Daoy (cell line): ENCODE results near the gene KCNK3. TPM values are rescaled to one million over a fixed set of nuclear protein-coding genes. Genes with fewer than 3 reads are reported as not detected.
"Not testable (repeated sequence)": the region's sequence is repeated elsewhere in the genome, so short reads cannot be mapped to it uniquely, and the experiment has no call there.

ENCODE experiments used
- DNase-seq: peaks from one replicate; pipeline ENCODE4 v3.0.0-alpha.2; 2015; ENCODE audit warnings: low read depth
- total RNA-seq: library from RNA; depleted of rRNA; stranded (reverse); fragments of >200 nt; shearing (Covaris generic); gene quantifications from 2 replicates; pipeline ENCODE4 v1.2.3, GENCODE V29; 2014

Gene KCNK3
- total RNA-seq, 1 experiment from 2014 or later: 0.80 TPM

DNA sequence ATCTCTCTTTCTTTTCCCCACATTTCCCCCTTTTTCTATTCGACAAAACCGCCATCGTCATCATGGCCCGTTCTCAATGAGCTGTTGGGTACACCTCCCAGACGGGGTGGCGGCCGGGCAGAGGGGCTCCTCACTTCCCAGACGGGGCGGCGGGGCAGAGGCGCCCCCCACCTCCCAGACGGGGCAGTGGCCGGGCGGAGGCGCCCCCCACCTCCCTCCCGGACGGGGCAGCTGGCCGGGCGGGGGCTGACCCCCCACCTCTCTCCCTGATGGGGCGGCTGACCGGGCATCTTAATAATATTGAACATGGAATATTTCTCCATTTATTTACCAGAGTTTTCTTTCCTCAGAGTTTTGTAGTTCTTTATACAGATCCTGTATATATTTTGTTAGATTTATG, 27.2 kb upstream of the KCNK3 start:
- DNase-seq: not testable (repeated sequence)

- DNase-seq: peak; percentile 34
These were observed 25.9 kb upstream of the KCNK3 start for GRCh38 chr2:26666671-26667070.

- DNase-seq: no peak
These were observed 24.5 kb upstream of the KCNK3 start for GRCh38 chr2:26668041-26668440.

DNA sequence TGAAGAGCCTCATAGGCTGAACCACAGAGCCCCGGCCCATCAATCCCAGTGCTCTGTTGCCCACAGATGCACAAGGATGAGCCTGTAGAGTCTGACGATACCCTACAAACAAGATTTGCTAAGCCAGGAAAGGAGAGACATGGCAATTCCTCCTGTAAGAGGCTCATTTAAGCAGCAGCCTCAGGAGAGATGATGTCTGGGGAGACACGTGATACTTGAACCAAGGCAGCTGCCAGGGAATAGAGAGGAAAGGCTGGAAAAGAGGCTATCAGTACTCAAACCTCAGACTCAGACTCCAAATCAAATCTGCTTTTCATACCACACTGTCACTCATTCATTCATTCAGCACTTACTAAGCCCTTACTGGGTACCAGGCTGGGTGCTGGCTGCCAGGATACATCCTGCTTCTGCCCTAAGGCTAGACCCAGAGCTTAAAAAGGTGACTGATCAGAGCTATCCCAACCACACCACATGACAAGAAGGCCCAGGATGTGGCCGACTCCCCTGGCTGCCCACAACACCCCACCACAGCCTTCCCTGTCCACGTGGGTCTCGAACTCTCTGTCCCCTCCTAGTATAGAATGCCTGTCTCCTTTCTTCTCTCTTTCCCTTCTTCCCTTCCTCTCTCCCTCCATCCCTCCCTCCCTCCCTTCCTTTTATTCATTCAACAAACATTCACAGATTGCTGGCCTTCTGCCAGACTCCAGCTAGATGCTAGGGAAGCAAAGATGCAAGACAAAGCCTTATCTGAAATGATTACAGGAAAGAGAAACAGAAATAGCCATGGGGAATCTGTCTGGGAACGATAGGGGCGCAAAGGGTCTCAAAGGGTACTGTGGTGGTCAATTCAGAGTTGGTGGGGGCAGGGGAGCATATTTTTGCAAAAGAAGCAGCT, 23.4 kb upstream of the KCNK3 start:
- DNase-seq: no peak

DNA sequence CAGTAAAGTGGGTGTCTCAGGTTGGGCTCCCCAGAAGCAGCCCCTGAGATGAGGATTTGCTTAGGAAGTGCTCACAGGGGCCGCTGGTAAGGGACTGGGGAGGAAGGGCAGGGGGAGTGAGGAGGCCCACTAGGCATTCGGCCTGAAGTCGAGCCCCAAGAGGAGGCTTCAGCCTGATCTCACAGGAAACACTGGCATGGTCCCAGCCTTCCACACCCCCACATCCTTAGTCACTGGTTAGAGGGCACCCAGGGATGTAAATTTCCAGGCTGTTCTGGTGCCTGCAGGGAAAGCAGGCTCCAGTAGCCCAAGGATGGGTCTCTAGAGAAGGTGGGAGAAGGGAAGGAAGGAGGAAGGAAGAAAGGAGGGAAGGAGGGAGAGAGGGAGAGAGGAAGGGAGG, 22.4 kb upstream of the KCNK3 start:
- DNase-seq: peak; percentile 70

GRCh38 chr2:26670931-26671460, 21.5 kb upstream of the KCNK3 start:
- DNase-seq: no peak

DNA sequence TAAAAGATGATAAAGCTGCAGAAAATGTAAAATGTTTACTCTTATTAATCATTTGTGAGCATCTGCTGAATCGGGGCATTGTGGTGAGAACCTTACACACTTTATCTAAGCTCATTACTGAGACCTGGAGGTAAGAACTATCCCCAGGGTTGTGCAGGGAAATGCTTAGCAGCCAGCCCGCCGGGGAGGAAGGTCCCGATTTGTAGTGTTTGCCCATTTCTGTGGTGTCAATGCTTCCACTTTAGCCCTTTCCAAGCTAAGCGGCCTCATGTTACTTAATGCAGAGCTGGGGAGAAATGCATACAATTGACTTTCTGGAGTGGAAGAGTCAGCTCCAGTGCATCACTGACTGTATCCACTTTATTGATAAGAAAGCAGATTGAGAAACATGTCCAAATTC, 20.8 kb upstream of the KCNK3 start:
- DNase-seq: no peak

DNA sequence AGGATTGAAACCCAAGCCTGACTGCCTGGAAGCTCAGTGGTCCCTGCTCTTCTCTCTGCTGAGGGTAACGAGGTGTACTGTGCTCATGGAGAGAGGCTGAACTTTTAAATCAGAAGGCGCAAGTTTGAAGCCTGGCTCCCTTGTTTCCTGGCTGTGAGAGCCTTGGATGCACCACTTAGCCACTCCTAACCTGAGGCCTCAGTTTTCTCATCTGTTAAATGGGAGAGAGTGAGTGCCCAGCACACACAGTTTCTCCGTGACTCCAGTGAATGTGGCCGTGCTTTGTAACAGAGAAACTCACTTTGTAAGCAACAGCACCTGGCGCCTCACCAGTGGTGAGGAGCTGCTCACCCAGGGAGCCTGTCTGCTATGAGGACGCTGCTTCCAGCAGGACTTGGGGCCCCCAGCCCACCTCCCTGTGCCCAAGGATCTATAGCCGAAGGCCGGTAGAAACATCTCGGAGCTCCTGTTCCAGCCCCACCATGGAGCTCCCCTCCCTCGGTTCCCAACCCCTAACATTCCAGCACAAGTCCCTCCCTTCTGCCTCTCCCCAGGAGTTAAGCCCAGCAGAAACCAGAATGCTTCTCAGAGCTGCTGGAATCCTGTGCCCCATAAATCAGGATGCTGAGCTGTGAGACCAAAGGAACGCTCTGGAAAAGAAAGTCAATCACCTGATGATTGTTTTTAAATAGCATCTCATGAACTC, 20.3 kb upstream of the KCNK3 start:
- DNase-seq: no peak

- no peak for DNase-seq
These were observed 19.6 kb upstream of the KCNK3 start for GRCh38 chr2:26672818-26673393.

DNA sequence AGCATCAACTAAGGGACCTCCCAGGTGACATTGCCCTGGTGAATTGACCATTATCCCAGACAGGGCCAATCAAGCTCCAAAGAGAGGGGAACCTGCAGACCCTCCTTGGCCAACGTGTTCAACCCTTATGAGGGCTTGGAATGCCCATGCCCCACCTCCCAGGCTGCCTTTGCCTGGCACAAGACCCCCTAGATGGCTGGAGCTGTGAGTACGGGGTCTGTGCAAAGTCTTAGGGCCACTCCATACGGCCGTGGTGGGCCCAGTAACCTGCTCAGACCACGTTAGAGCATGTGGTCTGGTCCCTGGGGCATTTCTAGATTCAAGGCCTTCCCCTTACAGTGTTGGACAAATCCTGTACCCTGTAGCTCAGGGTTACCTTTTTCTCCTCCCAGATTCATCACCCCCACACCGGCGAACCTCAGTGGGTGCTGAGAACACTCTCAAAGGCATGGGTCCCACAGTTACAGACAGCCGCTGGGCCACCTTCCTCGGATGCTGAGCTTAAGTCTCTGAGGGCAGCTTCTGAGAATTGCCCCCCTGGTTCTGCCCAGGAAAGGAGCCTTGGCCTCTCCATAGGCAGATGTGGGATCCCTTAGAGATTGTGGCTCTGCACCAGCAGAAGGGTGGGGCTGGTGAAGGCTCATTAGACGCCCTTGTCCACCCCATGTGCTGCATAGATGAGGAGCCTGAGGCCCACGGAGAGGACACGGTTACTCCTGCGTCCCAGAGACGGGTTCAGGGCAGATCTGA, 18.3 kb upstream of the KCNK3 start:
- DNase-seq: no peak

DNA sequence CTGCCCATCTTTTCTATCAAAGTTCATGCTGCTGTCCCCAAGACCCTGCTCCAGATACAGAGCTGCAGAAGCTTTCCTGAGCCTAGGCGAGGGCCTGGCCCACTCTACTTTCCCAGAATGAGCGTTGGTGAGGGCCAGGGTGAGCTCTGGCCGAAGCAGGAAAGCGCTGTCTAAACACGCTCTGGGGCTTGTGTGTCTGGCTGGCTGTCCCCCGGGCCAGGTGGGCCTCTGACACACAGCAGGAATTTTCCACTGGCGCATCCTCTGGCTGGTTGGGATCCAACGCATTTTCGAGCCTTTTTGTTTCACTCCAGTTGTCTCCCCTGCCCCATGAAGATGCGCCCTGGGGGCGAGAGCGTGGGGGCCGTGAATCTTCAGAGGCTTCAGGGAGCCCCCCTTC, 17.8 kb upstream of the KCNK3 start:
- no peak for DNase-seq

DNA sequence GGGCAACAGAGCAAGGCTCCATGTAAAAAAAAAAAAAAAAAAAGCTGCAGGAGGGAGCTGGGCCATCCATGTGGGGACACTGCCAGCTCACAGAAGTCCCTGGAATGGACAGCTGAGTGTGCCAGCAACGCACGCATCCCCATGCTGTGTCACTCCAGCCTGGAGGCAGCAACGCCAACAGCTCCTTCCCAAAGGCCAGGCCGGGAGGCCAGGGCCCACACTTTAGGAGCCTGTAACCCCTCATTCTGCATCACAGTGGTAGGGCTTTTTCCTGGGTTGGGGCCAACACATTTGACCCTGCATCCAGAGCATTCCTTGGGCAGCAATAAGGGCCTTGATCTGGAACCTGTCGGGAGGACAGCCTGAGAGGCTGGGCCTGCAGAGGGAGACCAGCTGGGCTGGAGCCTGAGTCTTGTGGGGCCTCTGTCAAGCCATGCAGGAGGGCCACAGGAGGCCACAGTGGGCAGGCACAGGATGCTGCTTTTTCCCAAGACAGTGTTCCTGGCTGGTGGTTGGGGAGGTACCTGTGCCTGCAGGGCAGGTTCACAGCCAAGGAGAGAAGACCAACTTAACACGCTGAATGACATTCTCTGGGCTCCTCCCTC, 16.8 kb upstream of the KCNK3 start:
- no peak for DNase-seq

- DNase-seq: no peak
These were observed 14.5 kb upstream of the KCNK3 start for GRCh38 chr2:26678035-26678434.

GRCh38 chr2:26679867-26680266, 12.7 kb upstream of the KCNK3 start:
- DNase-seq: no peak

- no peak for DNase-seq
These were observed 10.9 kb upstream of the KCNK3 start for GRCh38 chr2:26681656-26682055.

- DNase-seq: no peak
These were observed 10.4 kb upstream of the KCNK3 start for GRCh38 chr2:26682155-26682554.

DNA sequence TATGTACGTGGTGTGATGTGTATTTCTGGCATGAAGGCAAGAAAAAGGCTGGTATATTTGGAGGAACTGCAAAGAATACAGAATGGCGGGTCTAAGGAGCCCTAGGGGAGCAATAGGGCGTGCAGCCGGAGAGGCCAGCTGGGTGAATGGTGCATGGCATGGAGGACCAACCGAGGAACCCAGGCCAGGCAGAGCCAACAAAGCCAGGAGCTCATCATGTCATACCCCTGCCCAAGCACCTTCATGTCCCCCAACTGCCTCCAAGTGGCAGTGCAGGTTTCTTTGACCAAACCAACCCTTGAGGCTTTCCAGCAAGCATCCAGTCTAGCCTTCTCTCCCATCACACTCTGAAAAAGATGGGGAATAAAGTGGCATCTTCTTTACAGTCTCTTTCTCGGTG, 8.9 kb upstream of the KCNK3 start:
- DNase-seq: no peak

GRCh38 chr2:26685341-26685740, 7.2 kb upstream of the KCNK3 start:
- DNase-seq: no peak

DNA sequence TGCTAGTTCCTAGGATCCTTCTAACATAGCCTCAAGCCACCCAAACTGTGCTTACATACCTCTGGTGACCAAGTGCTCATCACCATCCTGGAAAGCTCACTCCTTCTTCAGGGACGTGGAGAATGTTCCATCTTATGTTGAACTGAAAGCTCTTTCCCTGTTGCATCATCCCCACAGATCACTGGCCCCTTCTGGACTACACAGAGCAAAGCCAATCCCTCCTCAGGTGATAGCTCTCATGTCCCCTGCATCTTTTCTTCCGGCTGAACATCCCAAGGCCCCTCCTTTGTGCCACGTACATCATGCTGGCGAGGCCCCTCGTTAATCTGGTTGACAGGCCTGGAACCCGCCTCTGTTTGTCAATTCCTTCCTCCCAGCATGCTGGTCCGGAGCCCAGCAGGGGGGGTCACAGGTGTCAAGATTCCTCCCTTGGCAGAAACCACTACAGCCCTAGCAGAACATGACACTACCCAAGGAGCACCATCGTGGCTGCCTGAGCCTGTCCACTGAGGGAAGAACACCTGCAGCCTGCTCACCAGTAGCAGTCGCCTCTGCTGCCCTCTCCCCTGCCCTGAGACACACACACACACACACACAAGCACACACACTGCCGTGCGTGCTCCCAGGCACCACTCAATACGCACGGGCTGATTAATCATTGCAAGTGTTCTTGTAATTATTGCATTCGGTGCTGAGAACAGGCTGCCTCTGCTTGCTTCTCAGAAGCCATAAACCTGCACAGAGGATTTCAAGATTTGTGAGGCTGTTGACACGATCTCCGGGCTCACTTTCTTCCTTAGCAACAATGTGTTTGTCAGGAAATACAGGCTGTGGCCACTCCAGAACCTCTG, 6.3 kb upstream of the KCNK3 start:
- no peak for DNase-seq

GRCh38 chr2:26687328-26687727, 5.2 kb upstream of the KCNK3 start:
- DNase-seq: no peak
